Glomerular endothelial cell (primary cell): ENCODE results near the gene EFNB1. TPM values are rescaled to one million over a fixed set of nuclear protein-coding genes. Genes with fewer than 3 reads are reported as not detected.

ENCODE experiments used
- DNase-seq: peaks from one replicate; pipeline ENCODE4 v3.0.0-alpha.2; 2011; ENCODE audit warnings: low read depth, low spot score; ENCODE audit errors: extremely low read depth
- total RNA-seq: library from RNA; depleted of rRNA; stranded (reverse); fragments of >200 nt; gene quantifications from 2 replicates; pipeline ENCODE4 v1.2.3, GENCODE V29; 2015

Gene EFNB1
- total RNA-seq, 1 donor from 2014 or later: 163 TPM

- no peak for DNase-seq
Measured at GRCh38 chrX:68842781-68843581, 14.2 kb downstream of the EFNB1 start.

- no peak for DNase-seq
Measured at GRCh38 chrX:68843992-68844391, 15.2 kb downstream of the EFNB1 start.

DNA sequence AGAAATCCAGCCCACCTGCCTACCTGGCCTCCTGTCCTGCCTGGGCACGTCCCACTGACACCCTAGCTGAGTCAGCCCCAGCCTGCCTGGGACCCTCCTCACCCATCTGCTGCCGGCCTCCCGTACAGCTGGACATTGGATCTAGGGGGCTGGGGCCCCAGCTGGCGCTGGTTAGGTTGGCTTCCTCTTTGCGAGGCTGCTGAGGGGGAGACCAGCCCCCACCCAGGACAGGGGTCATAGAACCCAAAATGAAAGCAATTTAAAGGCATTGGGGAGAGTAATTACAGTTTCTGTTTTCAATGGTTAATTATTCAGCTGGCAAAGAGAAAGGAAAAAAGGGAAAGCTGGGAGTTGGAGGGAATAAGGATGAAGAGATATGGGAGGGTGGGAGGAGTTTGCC, 15.8 kb downstream of the EFNB1 start:
- DNase-seq: no peak

- no peak for DNase-seq
Measured at GRCh38 chrX:68846536-68846935, 17.7 kb downstream of the EFNB1 start.

DNA sequence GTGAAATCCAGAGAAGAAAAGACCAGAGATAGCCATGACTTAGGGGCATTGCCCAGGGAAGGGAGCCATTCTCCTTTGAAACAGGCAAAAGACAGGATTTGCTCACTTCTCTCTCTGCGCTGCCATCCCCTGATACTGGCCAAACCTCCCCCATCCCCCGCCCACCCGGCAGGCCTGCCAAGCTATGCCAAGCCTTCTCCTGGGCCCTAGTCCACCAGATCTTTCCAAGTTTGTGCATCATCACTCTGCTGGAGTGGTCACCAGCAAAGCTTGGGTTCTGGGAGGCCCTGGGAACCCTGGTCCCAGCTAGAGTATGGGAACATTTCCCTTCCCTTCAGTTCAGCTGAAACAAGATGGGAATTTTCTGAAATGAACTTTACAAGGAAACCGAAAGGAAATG, 18.4 kb downstream of the EFNB1 start:
- DNase-seq: no peak

DNA sequence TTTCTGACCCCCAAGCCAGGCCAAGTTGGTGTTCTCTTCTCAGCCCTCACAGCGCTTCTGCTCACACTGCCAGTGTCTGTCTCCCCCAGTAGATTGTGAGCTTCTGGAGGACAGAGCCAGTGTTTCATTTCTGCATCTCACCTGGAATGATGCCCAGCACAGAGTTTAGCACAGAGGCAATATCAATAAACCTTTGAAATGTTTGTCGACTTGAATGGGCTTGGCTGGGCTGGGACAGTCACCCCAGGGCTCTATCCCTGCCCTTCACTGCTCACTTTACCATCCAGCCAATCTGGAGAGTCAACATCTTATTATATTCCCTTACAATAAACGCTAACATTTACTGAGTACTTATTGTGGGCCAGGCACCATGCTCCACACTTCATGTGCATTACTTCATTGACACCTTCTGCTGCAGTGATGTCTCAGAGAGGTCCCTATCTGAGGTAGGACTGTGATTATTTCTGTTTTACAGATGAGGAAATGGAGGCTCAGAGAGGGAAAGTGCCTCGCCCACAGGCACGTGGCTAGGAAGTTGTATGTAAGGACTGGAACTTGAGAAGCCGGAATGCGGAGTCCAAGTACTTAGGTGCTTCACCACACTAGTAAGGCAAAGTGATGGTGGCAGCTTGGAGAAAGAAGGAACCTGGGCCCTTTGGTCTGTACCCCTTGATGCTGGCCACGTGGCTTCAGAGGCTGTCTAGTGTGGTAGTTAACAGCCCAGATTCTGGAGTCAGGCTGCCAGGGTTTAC, 19.5 kb downstream of the EFNB1 start:
- no peak for DNase-seq

DNA sequence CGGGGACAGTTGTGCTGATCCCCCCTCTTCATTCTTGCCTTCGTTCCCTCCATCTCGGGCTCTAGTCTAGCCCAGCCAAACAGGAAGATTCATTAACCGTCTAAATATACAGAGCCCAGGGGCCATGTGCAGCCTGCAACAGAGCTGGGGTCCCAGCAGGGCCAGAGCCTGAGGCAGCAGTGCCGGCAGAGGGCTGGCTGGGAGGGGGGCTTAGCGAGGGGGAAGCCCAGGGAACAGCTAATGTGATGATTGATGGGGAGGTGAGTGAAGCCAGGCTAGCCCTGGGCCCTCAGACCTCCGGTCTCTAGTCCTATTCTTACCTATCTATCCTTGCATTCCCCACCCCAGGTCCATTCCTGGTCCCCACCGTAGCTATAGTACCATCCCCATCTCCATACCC, 22.3 kb downstream of the EFNB1 start:
- no peak for DNase-seq

GRCh38 chrX:68852046-68852445, 23.2 kb downstream of the EFNB1 start:
- no peak for DNase-seq

DNA sequence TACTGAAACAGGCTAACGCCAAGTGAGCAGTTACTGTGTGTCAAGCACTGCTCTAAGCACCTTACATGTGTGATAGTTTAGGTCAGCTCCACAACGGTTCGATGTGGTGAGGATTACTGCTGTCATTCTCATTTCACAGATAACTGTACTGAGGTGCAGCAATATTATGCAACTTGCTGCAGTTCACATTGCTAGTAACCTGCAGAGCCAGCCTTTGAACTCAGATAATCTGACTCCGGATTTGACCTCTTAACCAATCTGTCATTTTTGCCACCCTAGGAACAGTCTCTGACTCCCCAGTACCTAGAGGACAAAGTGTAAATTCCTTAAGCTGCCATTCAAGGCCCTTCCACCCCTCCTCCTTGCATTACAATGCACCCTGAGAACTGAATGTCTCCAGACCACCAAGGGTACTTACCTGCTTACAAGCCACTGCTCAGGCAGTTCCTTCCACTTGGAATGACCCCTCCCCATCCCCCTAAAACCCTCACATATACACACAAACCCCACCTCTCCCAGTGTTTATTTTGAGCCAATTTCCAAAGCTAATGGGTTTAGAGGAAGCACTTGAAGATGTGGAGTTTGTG, 24.9 kb downstream of the EFNB1 start:
- no peak for DNase-seq

DNA sequence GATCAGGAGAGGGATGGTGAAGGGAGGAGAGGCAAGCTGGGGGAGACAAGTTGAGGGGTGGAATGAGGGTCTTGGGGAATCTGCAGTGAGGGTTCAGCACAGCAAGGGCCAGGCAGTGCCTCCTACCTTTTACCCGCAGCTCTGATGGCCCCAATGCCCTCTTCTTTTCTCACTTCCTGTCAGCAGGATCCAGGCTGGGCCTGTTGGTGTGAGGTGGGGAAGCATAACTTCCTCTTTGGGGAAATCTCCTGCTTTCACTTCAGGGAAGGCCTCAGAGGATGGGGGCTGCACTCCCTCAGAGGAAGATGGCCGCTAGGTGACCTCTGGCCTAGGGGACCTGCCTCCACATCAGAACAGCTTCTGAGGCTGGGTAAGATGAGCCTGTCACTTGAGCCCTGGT, 36.5 kb downstream of the EFNB1 start:
- DNase-seq: no peak

DNA sequence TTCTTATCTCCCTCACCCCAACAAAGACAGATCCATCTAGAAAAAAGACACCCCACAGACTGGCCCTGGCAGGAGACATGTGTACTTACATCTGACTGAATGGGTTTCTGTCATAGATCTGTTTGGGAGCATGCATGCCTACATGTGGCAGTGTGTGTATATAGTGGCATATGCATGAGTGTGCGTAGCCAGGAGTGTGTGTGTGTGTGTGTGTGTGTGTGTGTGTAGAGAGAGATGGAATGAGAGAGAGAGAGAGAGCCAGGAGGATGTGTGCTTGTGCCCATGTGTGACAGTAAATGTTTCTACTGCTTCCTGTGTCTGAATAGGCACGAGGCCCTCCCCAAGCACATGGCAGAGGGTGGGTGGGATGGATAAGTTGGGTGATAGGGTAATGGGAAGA, 37.1 kb downstream of the EFNB1 start:
- no peak for DNase-seq

- no peak for DNase-seq
Measured at GRCh38 chrX:68867458-68868112, 38.8 kb downstream of the EFNB1 start.

DNA sequence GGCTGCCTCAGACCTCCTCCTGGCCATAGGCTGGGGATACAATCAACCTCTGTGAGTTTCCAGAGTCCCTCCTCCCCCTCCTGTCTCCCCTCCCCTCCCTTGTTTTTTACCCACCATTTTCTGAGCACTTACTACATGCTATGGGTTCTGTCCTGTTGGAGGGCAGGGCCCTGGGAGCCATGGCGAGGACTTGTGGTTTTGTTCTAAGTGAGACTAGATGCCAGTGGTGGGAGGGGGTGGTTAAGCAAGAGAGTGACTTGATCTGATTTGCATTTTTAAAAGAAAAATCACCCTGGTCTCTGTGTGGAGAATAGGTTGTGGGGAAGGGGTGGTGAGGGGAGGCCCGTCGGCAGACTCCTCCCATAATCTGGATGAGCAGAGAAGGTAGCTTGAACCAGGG, 39.5 kb downstream of the EFNB1 start:
- no peak for DNase-seq

DNA sequence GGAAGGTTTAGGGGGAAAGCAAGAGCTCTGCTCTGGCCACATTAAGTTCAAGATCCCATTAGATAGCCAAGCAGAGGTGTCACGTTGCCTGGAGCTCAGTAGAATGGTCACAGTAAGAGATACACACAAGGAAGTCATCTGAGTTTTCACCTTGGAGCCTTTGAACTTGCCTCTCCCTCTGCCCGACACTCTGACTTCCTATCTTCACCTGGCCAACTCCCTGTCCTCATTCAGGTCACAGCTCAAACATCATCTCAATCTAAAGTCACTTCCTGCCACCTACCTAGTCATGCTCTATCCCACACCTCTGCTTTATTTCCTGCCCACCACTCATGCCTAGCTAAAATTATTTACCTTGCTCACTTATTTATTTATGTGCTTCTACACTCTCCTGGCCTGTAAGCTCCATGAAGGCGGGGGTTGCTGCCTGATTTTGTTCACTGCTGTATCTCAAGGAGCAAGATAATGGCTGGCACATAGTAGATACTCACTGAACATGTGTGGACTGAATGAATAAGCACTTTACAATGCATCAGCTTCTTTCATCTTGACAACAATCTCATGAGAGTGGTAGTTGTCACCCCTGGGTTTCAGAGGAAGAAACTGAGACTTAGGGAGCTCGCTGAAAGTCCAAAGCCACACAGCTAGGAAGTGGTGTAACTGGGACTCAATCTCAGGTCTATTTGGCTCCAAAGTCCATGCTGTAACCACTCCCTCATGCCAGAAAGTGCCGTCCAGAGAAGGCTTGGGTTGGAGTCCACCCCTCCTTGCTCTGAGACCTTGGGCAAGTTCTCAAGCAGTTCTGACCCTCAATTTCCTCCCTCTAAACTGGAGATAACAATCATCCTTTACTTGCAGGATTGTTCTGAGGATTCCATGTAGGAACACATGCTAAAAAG, 40.3 kb downstream of the EFNB1 start:
- DNase-seq: no peak

- no peak for DNase-seq
Measured at GRCh38 chrX:68870357-68870756, 41.5 kb downstream of the EFNB1 start.

- DNase-seq: no peak
Measured at GRCh38 chrX:68872171-68872570, 43.4 kb downstream of the EFNB1 start.

DNA sequence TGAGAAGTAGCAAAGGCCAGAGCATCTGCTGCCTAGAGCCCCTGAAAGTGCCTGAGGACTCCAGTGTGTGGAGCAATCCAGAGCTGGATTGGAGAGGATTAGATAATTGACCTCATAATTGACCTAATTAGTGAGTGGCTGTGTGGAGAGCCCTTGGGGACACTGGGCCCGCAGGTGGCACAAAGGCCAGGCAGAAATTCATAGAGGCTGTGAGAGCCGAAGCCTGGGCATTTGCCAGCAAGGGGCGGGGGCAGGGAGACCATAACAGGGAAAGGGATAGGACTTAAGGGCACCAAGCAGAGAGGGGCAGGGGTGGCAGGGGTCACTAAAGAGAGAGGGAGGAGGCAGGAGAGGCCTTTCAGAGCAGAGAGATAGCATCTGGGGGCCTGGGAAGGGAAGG, 45.3 kb downstream of the EFNB1 start:
- no peak for DNase-seq

DNA sequence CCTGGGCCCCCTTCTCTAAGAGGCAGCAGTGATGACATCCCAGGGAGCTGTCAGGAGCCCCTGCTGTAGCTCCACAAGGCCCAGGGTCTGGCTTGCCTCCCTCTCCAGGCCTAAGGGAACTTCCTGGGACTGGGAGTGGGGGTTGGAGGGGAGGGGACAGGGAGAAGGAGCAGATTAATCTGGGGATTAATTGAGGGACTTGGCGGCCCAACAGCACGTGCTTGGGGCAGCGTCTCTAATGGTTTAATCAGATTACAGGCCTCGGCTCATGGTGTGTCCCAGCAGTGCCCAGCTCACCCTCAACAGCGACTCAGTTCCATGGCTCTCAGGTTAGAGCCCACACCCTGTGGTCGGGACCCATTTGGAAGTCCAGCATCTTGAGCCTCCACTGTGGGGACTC, 47.9 kb downstream of the EFNB1 start:
- no peak for DNase-seq

- DNase-seq: no peak
Measured at GRCh38 chrX:68877606-68878005, 48.8 kb downstream of the EFNB1 start.

- no peak for DNase-seq
Measured at GRCh38 chrX:68878977-68879645, 50.3 kb downstream of the EFNB1 start.
